MM.1S (cell line): ENCODE data around the gene STX17.

Source experiments
- DNase-seq: peaks from one replicate; pipeline ENCODE4 v3.0.0-alpha.2; 2015
- H2AFZ ChIP-seq: fragments of 300-600 bp; sonication (generic); 2 replicates; pipeline ENCODE4 v1.6.0; 2016; ENCODE audit warnings: antibody characterized with exemption, low read length
- H3F3A ChIP-seq: fragments of 300-600 bp; sonication (generic); 2 replicates; pipeline ENCODE4 v1.6.1; 2016; ENCODE audit warnings: mild to moderate bottlenecking, antibody characterized with exemption, low read length, moderate library complexity, mixed read lengths; ENCODE audit not compliant: insufficient read depth
- H3K27ac ChIP-seq: fragments of 300-600 bp; sonication (generic); 2 replicates; pipeline ENCODE4 v1.5.1; 2016; ENCODE audit warnings: mild to moderate bottlenecking, low read length
- H3K27me3 ChIP-seq: fragments of 300-600 bp; sonication (generic); replicated peaks from 2 replicates; pipeline ENCODE4 v1.6.0; 2016; ENCODE audit warnings: low read length; ENCODE audit not compliant: insufficient read depth
- H3K36me3 ChIP-seq: fragments of 300-600 bp; sonication (generic); replicated peaks from 2 replicates; pipeline ENCODE4 v1.6.1; 2016; ENCODE audit warnings: mild to moderate bottlenecking, low read length, mixed read lengths; ENCODE audit not compliant: insufficient read depth
- H3K4me1 ChIP-seq: fragments of 300-600 bp; sonication (generic); 2 replicates; pipeline ENCODE4 v1.6.1; 2016; ENCODE audit warnings: low read length, mixed read lengths
- H3K4me2 ChIP-seq: fragments of 300-600 bp; sonication (generic); 2 replicates; pipeline ENCODE4 v1.6.0; 2016; ENCODE audit warnings: low read depth, low read length
- H3K4me3 ChIP-seq: fragments of 300-600 bp; sonication (generic); 2 replicates; pipeline ENCODE4 v1.5.1; 2016; ENCODE audit warnings: low read length, mixed read lengths
- H3K79me2 ChIP-seq: fragments of 300-600 bp; sonication (generic); 2 replicates; pipeline ENCODE4 v1.6.1; 2016; ENCODE audit warnings: mixed run types, low read length, mixed read lengths
- H3K9ac ChIP-seq: fragments of 300-600 bp; sonication (generic); 2 replicates; pipeline ENCODE4 v1.6.1; 2016; ENCODE audit warnings: low read length, mixed read lengths
- H3K9me2 ChIP-seq: fragments of 300-600 bp; sonication (generic); replicated peaks from 2 replicates; pipeline ENCODE4 v1.6.1; 2016; ENCODE audit warnings: mild to moderate bottlenecking, low read length, mixed read lengths; ENCODE audit not compliant: insufficient read depth
- H3K9me3 ChIP-seq: fragments of 300-600 bp; sonication (generic); replicated peaks from 2 replicates; pipeline ENCODE4 v1.6.1; 2016; ENCODE audit warnings: mild to moderate bottlenecking, low read length, mixed read lengths; ENCODE audit not compliant: insufficient read depth
- H4K20me1 ChIP-seq: fragments of 300-600 bp; sonication (generic); 2 replicates; pipeline ENCODE4 v1.6.1; 2016; ENCODE audit warnings: mild to moderate bottlenecking, low read length, moderate library complexity, mixed read lengths; ENCODE audit not compliant: insufficient read depth
- CTCF ChIP-seq: fragments of 300-600 bp; sonication (generic); IDR thresholded peaks from 2 replicates; pipeline ENCODE4 v1.5.1; 2016; ENCODE audit warnings: antibody characterized with exemption, low read length, mixed read lengths
- EZH2 ChIP-seq: fragments of 300-600 bp; sonication (generic); optimal IDR thresholded peaks from 2 replicates; pipeline ENCODE3; 2017; ENCODE audit warnings: low read depth, mild to moderate bottlenecking, antibody characterized with exemption, low read length, mixed read lengths
- EZH2phosphoT487 ChIP-seq: fragments of 300-600 bp; sonication (generic); IDR thresholded peaks from 2 replicates; pipeline ENCODE4 v1.6.1; 2018; ENCODE audit warnings: antibody characterized with exemption, low read length

Gene STX17

DNA sequence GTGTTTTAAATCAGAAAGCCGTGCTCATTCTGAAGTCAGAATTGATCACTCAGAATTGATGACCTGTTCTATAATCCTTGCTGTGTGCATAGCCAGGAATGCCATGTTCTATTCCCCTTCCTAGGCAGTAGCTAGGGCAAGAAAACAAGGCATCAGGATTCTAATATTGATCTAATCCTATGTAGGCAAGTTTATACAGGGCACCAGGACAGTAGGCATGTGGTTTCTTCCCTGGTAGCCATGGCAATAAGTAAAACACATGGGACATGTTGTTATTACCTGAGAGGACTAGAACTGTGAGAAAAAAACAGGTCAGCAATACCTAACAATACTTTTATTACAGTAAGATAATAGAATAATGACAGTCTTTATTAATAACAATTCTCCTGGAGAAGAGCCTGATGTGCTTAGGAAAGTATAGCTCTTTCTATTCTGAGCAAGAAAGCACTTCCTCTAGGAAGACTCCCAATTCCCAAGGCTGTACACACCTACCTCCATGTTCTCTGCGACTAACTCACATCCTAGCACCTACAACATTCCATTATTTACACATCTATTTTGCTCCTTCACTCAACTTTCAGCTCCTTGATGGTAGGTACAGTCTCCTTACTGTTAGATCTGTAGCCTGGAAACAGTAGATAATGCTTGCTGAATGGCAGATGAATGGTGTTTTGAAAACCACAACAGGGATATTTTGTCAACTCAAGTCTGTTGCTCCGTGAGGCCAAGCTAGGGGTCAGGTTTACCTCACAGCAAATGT, 70.8 kb downstream of the STX17 start:
- no peak for TF ChIP-seq EZH2
- no peak for TF ChIP-seq CTCF
- TF ChIP-seq EZH2phosphoT487 = no peak
- H2AFZ ChIP-seq = no peak overlapping the region
- DNase-seq = no peak
- H3K27ac ChIP-seq = no peak overlapping the region
- H3K27me3 ChIP-seq = no peaks in the 10 kb centered on the region
- H3K4me1 ChIP-seq = no peaks in the 10 kb centered on the region
- H3K36me3 ChIP-seq = no peaks in the 10 kb centered on the region
- H3K9ac ChIP-seq = no peak overlapping the region
- H3F3A ChIP-seq = no peaks in the 10 kb centered on the region
- H3K4me2 ChIP-seq = no peak overlapping the region
- no peak overlapping the region for H3K4me3 ChIP-seq
- H3K79me2 ChIP-seq = no peaks in the 10 kb centered on the region
- H3K9me3 ChIP-seq = no peaks in the 10 kb centered on the region
- no peaks in the 10 kb centered on the region for H3K9me2 ChIP-seq
- H4K20me1 ChIP-seq = no peaks in the 10 kb centered on the region

DNA sequence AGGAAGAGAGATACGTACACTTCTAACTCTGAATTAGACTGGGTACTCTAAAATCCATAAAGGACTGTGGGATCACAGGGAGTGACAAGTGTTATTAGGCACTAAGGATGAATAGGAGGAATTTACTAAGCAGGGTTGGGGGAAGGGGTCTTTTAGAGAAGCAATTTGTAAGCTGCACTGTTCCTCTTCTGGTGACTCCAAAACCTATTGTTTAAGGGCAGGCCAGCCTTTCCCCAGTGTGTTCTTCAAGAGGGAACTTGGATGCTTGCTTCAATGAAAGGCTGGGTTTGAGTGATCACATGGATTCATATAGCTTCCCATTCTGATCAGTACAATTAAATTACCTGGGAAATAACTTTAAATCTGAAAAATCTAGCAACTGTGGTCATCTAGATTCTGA, 71.8 kb downstream of the STX17 start:
- no peak overlapping the region for H3K9ac ChIP-seq
- H3K79me2 ChIP-seq = no peaks in the 10 kb centered on the region
- no peaks in the 10 kb centered on the region for H4K20me1 ChIP-seq
- H3K4me3 ChIP-seq = no peak overlapping the region
- no peak overlapping the region for H3K4me2 ChIP-seq
- no peaks in the 10 kb centered on the region for H3F3A ChIP-seq
- TF ChIP-seq EZH2phosphoT487 (no peak), CTCF (no peak), EZH2 (no peak)
- DNase-seq = no peak
- H3K27me3 ChIP-seq = no peaks in the 10 kb centered on the region
- no peaks in the 10 kb centered on the region for H3K36me3 ChIP-seq
- no peaks in the 10 kb centered on the region for H3K9me3 ChIP-seq
- H3K9me2 ChIP-seq = no peaks in the 10 kb centered on the region
- no peaks in the 10 kb centered on the region for H3K4me1 ChIP-seq
- no peak overlapping the region for H3K27ac ChIP-seq
- no peak overlapping the region for H2AFZ ChIP-seq

- H3F3A ChIP-seq = no peaks in the 10 kb centered on the region; the same call in 1 of the 2 replicates
- H4K20me1 ChIP-seq = no peaks in the 10 kb centered on the region
- no peaks in the 10 kb centered on the region; the same call in 1 of the 2 replicates for H3K36me3 ChIP-seq
- no peak overlapping the region for H2AFZ ChIP-seq
- no peaks in the 10 kb centered on the region for H3K9me3 ChIP-seq
- H3K79me2 ChIP-seq = no peaks in the 10 kb centered on the region
- DNase-seq = no peak
- no peak overlapping the region for H3K4me3 ChIP-seq
- no peaks in the 10 kb centered on the region for H3K4me1 ChIP-seq
- H3K4me2 ChIP-seq = no peak overlapping the region
- H3K27ac ChIP-seq = no peak overlapping the region
- no peak overlapping the region for H3K9ac ChIP-seq
- TF ChIP-seq EZH2 (no peak), CTCF (no peak), EZH2phosphoT487 (no peak)
- H3K27me3 ChIP-seq = no peaks in the 10 kb centered on the region
- no peaks in the 10 kb centered on the region for H3K9me2 ChIP-seq
Measured at GRCh38 chr9:99980598-99980997, 74.1 kb downstream of the STX17 start.
